ENCODE measurements around the gene C1orf87. TPM values are rescaled to one million over a fixed set of nuclear protein-coding genes. Genes with fewer than 3 reads are reported as not detected.

Gene C1orf87, protein sequence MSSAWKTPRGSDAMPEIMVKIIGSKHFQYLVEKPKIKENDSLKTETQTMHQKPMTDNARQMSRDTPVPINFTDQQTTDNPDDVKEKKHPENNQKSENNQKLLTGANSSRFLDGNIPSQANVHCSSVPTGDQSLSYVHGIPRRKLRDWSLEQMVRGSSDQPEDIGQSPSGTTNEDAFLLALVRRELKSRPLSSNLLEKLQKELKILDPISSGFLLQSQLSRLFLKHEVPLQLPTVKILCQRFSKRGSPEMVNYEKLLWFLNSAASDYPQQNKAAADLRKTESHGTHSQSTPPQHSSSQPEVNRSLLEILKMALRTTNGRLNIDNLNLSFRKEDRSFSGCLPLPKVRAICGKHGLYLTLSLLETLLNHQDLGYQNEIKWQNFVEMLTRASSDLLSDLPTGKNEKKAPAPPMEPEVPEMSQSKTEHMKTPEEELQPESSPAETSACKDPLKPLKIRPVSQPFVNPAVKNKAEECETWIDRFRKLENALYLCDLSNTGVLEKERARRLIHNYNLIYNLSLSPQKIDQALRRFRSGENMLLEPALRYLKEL
- total RNA-seq (not detected), polyA plus RNA-seq (not detected), total RNA-seq (not detected)

GRCh38 chr1:60073605-60074278, at the start of gene C1orf87:
Gene C1orf87, minus strand, starts transcription at chr1:60073770. Its CDS starts 1,127 bp downstream, at chr1:60072643.
- POLR2A ChIA-PET, result no interaction called here
- no peak within 1 kb of the TSS for H3K27ac Mint-ChIP-seq
- Histone ChIP-seq H3K27ac (ENCODE audit: low read depth, low read length) (no peak within 1 kb of the TSS), H3K4me1 (ENCODE audit: control insufficient read depth in 2 of 2, insufficient read depth in 2 of 2, low read length in 2 of 2) (no peaks in the 10 kb centered on the region), H3K27me3 (ENCODE audit: control insufficient read depth in 2 of 2, insufficient read depth in 2 of 2, low read length in 2 of 2) (no peaks in the 10 kb centered on the region), H3K36me3 (ENCODE audit: control insufficient read depth in 2 of 3, insufficient read depth in 3 of 3, low read length in 3 of 3) (no peaks in the 10 kb centered on the region), H3K4me3 (ENCODE audit: low read length) (no peak within 1 kb of the TSS), H3K9me3 (ENCODE audit: control insufficient read depth in 2 of 3, low read length in 3 of 3) (no peaks in the 10 kb centered on the region)
- CTCF ChIA-PET, result no interaction called here
- intact Hi-C loops (cut with micrococcal nuclease), result no loop called here
- no peak within 1 kb of the TSS for H3K4me3 Mint-ChIP-seq
- H3K36me3 Mint-ChIP-seq, result no peaks in the 10 kb centered on the region
- no peak for DNase-seq
- H3K9me3 Mint-ChIP-seq, result peaks cover 0 to 5% (median 0%) of the 10 kb centered on the region in 11 donors
- peaks cover 0 to 1% (median 0%) of the 10 kb centered on the region in 7 donors for H3K4me1 Mint-ChIP-seq
- no peak for ATAC-seq
- H3K27me3 Mint-ChIP-seq, result peaks cover 37 to 57% (median 45%) of the 10 kb centered on the region in 5 donors

- intact Hi-C loops (cut with micrococcal nuclease), result no loop called here
- Mint-ChIP-seq H3K27me3 (peaks cover 0 to 8% (median 0%) of the 10 kb centered on the region in 5 donors), H3K36me3 (no peaks in the 10 kb centered on the region), H3K9me3 (peaks cover 0 to 2% (median 0%) of the 10 kb centered on the region in 11 donors), H3K27ac (no peak overlapping the region), H3K4me1 (no peaks in the 10 kb centered on the region), H3K4me3 (no peak overlapping the region)
- Histone ChIP-seq H3K4me3 (ENCODE audit: low read length) (no peak overlapping the region), H3K9me3 (ENCODE audit: control insufficient read depth in 2 of 3, low read length in 3 of 3) (no peaks in the 10 kb centered on the region), H3K27ac (ENCODE audit: low read depth, low read length) (no peak overlapping the region), H3K4me1 (ENCODE audit: control insufficient read depth in 2 of 2, insufficient read depth in 2 of 2, low read length in 2 of 2) (no peaks in the 10 kb centered on the region), H3K27me3 (ENCODE audit: control insufficient read depth in 2 of 2, insufficient read depth in 2 of 2, low read length in 2 of 2) (no peaks in the 10 kb centered on the region), H3K36me3 (ENCODE audit: control insufficient read depth in 2 of 3, insufficient read depth in 3 of 3, low read length in 3 of 3) (no peaks in the 10 kb centered on the region)
- no peak for ATAC-seq
- ChIA-PET CTCF (no interaction called here), POLR2A (no interaction called here)
- DNase-seq, result no peak
These were observed 44.5 kb upstream of the C1orf87 start for GRCh38 chr1:60118085-60118484.

DNA sequence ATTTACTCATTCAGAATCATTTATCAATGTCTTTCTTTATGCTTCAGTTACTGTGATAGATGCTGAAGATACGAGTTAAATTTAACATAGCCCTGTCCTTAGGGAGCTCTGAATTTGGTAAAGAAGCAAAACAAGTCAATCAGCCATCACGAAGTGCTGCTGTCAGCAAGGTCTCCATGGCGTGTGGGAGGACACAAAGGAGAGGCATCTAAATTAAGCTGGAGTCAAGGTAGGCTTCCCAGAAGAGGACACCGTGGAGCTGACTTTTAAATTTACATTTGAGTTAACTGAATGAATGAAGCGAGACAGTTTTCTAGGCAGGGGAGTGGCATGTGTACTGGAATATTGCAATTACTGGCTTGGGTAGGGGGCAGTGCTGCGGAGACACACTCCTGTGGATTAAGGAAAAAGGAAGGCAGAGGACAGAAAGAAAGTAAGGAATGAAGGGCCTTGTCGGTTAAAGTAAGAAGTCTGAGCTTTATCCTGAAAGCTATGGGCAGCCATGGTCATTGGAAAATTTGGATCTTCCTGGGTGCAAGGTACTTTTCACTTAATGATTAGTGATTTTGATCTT, 41.3 kb upstream of the C1orf87 start:
- Histone ChIP-seq H3K4me1 (ENCODE audit: control insufficient read depth in 2 of 2, insufficient read depth in 2 of 2, low read length in 2 of 2) (no peaks in the 10 kb centered on the region), H3K27ac (ENCODE audit: low read depth, low read length) (no peak overlapping the region), H3K9me3 (ENCODE audit: control insufficient read depth in 2 of 3, low read length in 3 of 3) (no peaks in the 10 kb centered on the region), H3K27me3 (ENCODE audit: control insufficient read depth in 2 of 2, insufficient read depth in 2 of 2, low read length in 2 of 2) (no peaks in the 10 kb centered on the region), H3K36me3 (ENCODE audit: control insufficient read depth in 2 of 3, insufficient read depth in 3 of 3, low read length in 3 of 3) (no peaks in the 10 kb centered on the region), H3K4me3 (ENCODE audit: low read length) (no peak overlapping the region)
- Mint-ChIP-seq H3K9me3 (peaks cover 0 to 1% (median 0%) of the 10 kb centered on the region in 11 donors), H3K4me3 (no peak overlapping the region), H3K36me3 (no peaks in the 10 kb centered on the region), H3K27ac (no peak overlapping the region), H3K27me3 (peaks cover 0 to 19% (median 3%) of the 10 kb centered on the region in 5 donors), H3K4me1 (no peaks in the 10 kb centered on the region)
- POLR2A ChIA-PET, result no interaction called here
- CTCF ChIA-PET, result no interaction called here
- intact Hi-C loops (cut with micrococcal nuclease), result no loop called here
- DNase-seq, result no peak
- no peak for ATAC-seq

GRCh38 chr1:60113596-60113995, 40.0 kb upstream of the C1orf87 start:
- peaks cover 0 to 1% (median 0%) of the 10 kb centered on the region in 11 donors for H3K9me3 Mint-ChIP-seq
- H3K4me3 ChIP-seq (ENCODE audit: low read length), result no peak overlapping the region
- no peak for DNase-seq
- H3K4me1 ChIP-seq (ENCODE audit: control insufficient read depth in 2 of 2, insufficient read depth in 2 of 2, low read length in 2 of 2), result no peaks in the 10 kb centered on the region
- H3K4me3 Mint-ChIP-seq, result no peak overlapping the region
- no peaks in the 10 kb centered on the region for H3K4me1 Mint-ChIP-seq
- H3K36me3 Mint-ChIP-seq, result no peaks in the 10 kb centered on the region
- H3K9me3 ChIP-seq (ENCODE audit: control insufficient read depth in 2 of 3, low read length in 3 of 3), result no peaks in the 10 kb centered on the region
- no peak overlapping the region for H3K27ac Mint-ChIP-seq
- ChIA-PET CTCF (no interaction called here), POLR2A (no interaction called here)
- no peak overlapping the region for H3K27ac ChIP-seq (ENCODE audit: low read depth, low read length)
- H3K27me3 ChIP-seq (ENCODE audit: control insufficient read depth in 2 of 2, insufficient read depth in 2 of 2, low read length in 2 of 2), result no peaks in the 10 kb centered on the region
- H3K36me3 ChIP-seq (ENCODE audit: control insufficient read depth in 2 of 3, insufficient read depth in 3 of 3, low read length in 3 of 3), result no peaks in the 10 kb centered on the region
- H3K27me3 Mint-ChIP-seq, result peaks cover 0 to 19% (median 3%) of the 10 kb centered on the region in 5 donors
- no peak for ATAC-seq
- intact Hi-C loops (cut with micrococcal nuclease), result no loop called here

DNA sequence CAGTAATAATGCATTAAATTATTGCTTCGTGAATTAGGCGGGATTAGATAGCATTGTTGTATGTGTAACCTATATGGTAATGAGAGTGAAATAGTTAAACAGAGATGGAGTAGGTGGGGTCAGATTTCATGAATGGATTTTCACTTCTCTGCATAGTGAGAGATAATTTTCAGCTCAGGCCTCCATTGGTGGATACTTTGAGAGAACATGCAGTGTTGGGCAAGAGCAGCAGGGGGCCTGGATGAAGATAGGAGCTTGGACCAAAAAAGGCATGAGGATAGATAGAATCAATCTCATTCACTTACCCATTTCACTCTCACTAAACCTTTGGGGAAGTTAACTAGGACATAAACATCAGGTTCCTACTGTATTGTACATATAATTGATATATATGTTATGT, 39.5 kb upstream of the C1orf87 start:
- intact Hi-C loops (cut with micrococcal nuclease), result no loop called here
- ATAC-seq (no peak), DNase-seq (no peak)
- Mint-ChIP-seq H3K27me3 (peaks cover 0 to 19% (median 3%) of the 10 kb centered on the region in 5 donors), H3K9me3 (peaks cover 0 to 1% (median 0%) of the 10 kb centered on the region in 11 donors), H3K4me3 (no peak overlapping the region), H3K27ac (no peak overlapping the region), H3K36me3 (no peaks in the 10 kb centered on the region), H3K4me1 (no peaks in the 10 kb centered on the region)
- Histone ChIP-seq H3K27ac (ENCODE audit: low read depth, low read length) (no peak overlapping the region), H3K4me3 (ENCODE audit: low read length) (no peak overlapping the region), H3K9me3 (ENCODE audit: control insufficient read depth in 2 of 3, low read length in 3 of 3) (no peaks in the 10 kb centered on the region), H3K4me1 (ENCODE audit: control insufficient read depth in 2 of 2, insufficient read depth in 2 of 2, low read length in 2 of 2) (no peaks in the 10 kb centered on the region), H3K36me3 (ENCODE audit: control insufficient read depth in 2 of 3, insufficient read depth in 3 of 3, low read length in 3 of 3) (no peaks in the 10 kb centered on the region), H3K27me3 (ENCODE audit: control insufficient read depth in 2 of 2, insufficient read depth in 2 of 2, low read length in 2 of 2) (no peaks in the 10 kb centered on the region)
- ChIA-PET POLR2A (no interaction called here), CTCF (no interaction called here)

GRCh38 chr1:60111716-60112115, 38.1 kb upstream of the C1orf87 start:
- ChIA-PET POLR2A (no interaction called here), CTCF (no interaction called here)
- Histone ChIP-seq H3K4me3 (ENCODE audit: low read length) (no peak overlapping the region), H3K27ac (ENCODE audit: low read depth, low read length) (no peak overlapping the region), H3K36me3 (ENCODE audit: control insufficient read depth in 2 of 3, insufficient read depth in 3 of 3, low read length in 3 of 3) (no peaks in the 10 kb centered on the region), H3K9me3 (ENCODE audit: control insufficient read depth in 2 of 3, low read length in 3 of 3) (no peaks in the 10 kb centered on the region), H3K27me3 (ENCODE audit: control insufficient read depth in 2 of 2, insufficient read depth in 2 of 2, low read length in 2 of 2) (no peaks in the 10 kb centered on the region), H3K4me1 (ENCODE audit: control insufficient read depth in 2 of 2, insufficient read depth in 2 of 2, low read length in 2 of 2) (no peaks in the 10 kb centered on the region)
- Mint-ChIP-seq H3K27me3 (peaks cover 0 to 19% (median 7%) of the 10 kb centered on the region in 5 donors), H3K27ac (no peak overlapping the region), H3K4me1 (no peaks in the 10 kb centered on the region), H3K36me3 (no peaks in the 10 kb centered on the region), H3K9me3 (peaks cover 0 to 4% (median 0%) of the 10 kb centered on the region in 11 donors), H3K4me3 (no peak overlapping the region)
- intact Hi-C loops (cut with micrococcal nuclease), result no loop called here
- no peak for DNase-seq
- no peak for ATAC-seq
